Astrocyte of the spinal cord (primary cell): ENCODE data around the gene USP33.
"Not testable (repeated sequence)": the region's sequence is repeated elsewhere in the genome, so short reads cannot be mapped to it uniquely, and the experiment has no call there.

ENCODE experiments used
- DNase-seq: peaks from one replicate; pipeline ENCODE4 v3.0.0; 2011; ENCODE audit warnings: low read depth, low spot score
- H3K4me3 ChIP-seq: 2 replicates; pipeline ENCODE4 v1.5.1; 2011; ENCODE audit warnings: low read depth, mild to moderate bottlenecking, low read length, moderate library complexity
- CTCF ChIP-seq: IDR thresholded peaks from 2 replicates; pipeline ENCODE4 v1.5.1; 2012; ENCODE audit warnings: low read depth, mild to moderate bottlenecking, low read length, inconsistent platforms
- in situ Hi-C: cut with HindIII; loops from 2 replicates; pipeline ENCODE4 v1.10.0; 2017; ENCODE audit warnings: low sequenced_read_pairs

The USP33 gene

GRCh38 chr1:77682460-77683159 lies 77.0 kb downstream of the USP33 start, which contains the start of gene ZZZ3:
ZZZ3 (minus strand) TSS chr1:77682658; CDS start chr1:77633354, 49,304 bp downstream.
- no peak for TF ChIP-seq CTCF
- peak; percentile 98 for DNase-seq
- H3K4me3 ChIP-seq, result peak within 1 kb of the TSS; percentile 89
- in situ Hi-C loops, result no loop called here

- in situ Hi-C loops, result no loop called here
These were observed 79.5 kb downstream of the USP33 start for GRCh38 chr1:77680173-77680572.

GRCh38 chr1:77678660-77679610 lies 80.7 kb downstream of the USP33 start:
- in situ Hi-C loops, result no loop called here
- no peak for TF ChIP-seq CTCF
- no peak for DNase-seq
- H3K4me3 ChIP-seq, result no peak overlapping the region

More at GRCh38 chr1:77680173-77680572, 79.5 kb downstream of the USP33 start:
- TF ChIP-seq CTCF, result no peak
- no peak for DNase-seq
- H3K4me3 ChIP-seq, result no peak overlapping the region

- H3K4me3 ChIP-seq, DNase-seq, in situ Hi-C loops: not testable (repeated sequence)
These were observed 84.8 kb downstream of the USP33 start for GRCh38 chr1:77674807-77675206.

- no peak for DNase-seq
- in situ Hi-C loops, result no loop called here
- no peak overlapping the region for H3K4me3 ChIP-seq
- no peak for TF ChIP-seq CTCF
These were observed 85.8 kb downstream of the USP33 start for GRCh38 chr1:77673716-77674355.

- H3K4me3 ChIP-seq, result no peak overlapping the region
- no peak for DNase-seq
- TF ChIP-seq CTCF, result no peak
- in situ Hi-C loops, result no loop called here
These were observed 86.6 kb downstream of the USP33 start for GRCh38 chr1:77673030-77673429.
